Vagina (tissue), 2 donors: ENCODE results near the gene PPP2R2C.

ENCODE experiments used
- POLR2A ChIP-seq, 2 donors: fragments of 450-650 bp; IDR thresholded peaks; one replicate each; pipeline ENCODE4 v1.6.1; 2017; ENCODE audit warnings: antibody characterized with exemption in 2 of 2, mild to moderate bottlenecking in 2 of 2, moderate library complexity in 2 of 2
- POLR2AphosphoS5 ChIP-seq, 2 donors: sonication (generic); formaldehyde crosslinking; IDR thresholded peaks; one replicate each; pipeline ENCODE4 v1.9.0; 2017; ENCODE audit warnings: antibody characterized with exemption in 2 of 2, mild to moderate bottlenecking in 2 of 2, low read depth in 1 of 2; ENCODE audit not compliant: insufficient read depth in 1 of 2
- TF ChIP-seq, protein P1 (sequence below), 3 experiments: fragments of 450-650 bp in 2 of 3; fragments of 200-600 bp in 1 of 3; sonication (generic) in 1 of 3; IDR thresholded peaks; one replicate each; pipeline ENCODE4 v1.5.1; 2017 to 2019; ENCODE audit warnings: antibody characterized with exemption in 3 of 3, mild to moderate bottlenecking in 2 of 3, moderate library complexity in 2 of 3

- TF ChIP-seq, protein P1, sequence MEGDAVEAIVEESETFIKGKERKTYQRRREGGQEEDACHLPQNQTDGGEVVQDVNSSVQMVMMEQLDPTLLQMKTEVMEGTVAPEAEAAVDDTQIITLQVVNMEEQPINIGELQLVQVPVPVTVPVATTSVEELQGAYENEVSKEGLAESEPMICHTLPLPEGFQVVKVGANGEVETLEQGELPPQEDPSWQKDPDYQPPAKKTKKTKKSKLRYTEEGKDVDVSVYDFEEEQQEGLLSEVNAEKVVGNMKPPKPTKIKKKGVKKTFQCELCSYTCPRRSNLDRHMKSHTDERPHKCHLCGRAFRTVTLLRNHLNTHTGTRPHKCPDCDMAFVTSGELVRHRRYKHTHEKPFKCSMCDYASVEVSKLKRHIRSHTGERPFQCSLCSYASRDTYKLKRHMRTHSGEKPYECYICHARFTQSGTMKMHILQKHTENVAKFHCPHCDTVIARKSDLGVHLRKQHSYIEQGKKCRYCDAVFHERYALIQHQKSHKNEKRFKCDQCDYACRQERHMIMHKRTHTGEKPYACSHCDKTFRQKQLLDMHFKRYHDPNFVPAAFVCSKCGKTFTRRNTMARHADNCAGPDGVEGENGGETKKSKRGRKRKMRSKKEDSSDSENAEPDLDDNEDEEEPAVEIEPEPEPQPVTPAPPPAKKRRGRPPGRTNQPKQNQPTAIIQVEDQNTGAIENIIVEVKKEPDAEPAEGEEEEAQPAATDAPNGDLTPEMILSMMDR (IDR thresholded peaks at IDR 0.05) = no peak
- TF ChIP-seq POLR2A (IDR thresholded peaks at IDR 0.05) (no peak), POLR2AphosphoS5 (IDR thresholded peaks at IDR 0.05; ENCODE audit: insufficient read depth in 1 of 2, low read depth in 1 of 2) (no peak)
These were observed 49.5 kb downstream of the PPP2R2C start for GRCh38 chr4:6422866-6423265.
